SK-N-SH treated with all-trans-retinoic acid at 6 μM for 48 hours (cell line): Measurements from ENCODE around the gene IP6K3.

Experiments
- ATAC-seq: fragments of 200-7000 bp; cut with Tn5 transposase; 3 replicates; pipeline ENCODE4 v1.9.1; 2020; ENCODE audit warnings: mild to moderate bottlenecking, moderate library complexity
- ARNTL ChIP-seq: fragments of 450-650 bp; formaldehyde crosslinking; IDR thresholded peaks from 2 replicates; pipeline ENCODE4 v1.5.0; 2020; ENCODE audit warnings: low read depth, mild to moderate bottlenecking, moderate library complexity, borderline replicate concordance
- BACH2 ChIP-seq: fragments of 250-450 bp; sonication (Bioruptor Pico); IDR thresholded peaks from 2 replicates; pipeline ENCODE4 v1.9.0; 2021; ENCODE audit warnings: mild to moderate bottlenecking, borderline replicate concordance
- CSDC2 ChIP-seq: fragments of 250-450 bp; sonication (Bioruptor Pico); IDR thresholded peaks from 2 replicates; pipeline ENCODE4 v1.5.0; 2020; ENCODE audit warnings: mild to moderate bottlenecking, moderate library complexity
- ESRRG ChIP-seq: fragments of 250-450 bp; sonication (Bioruptor Pico); IDR thresholded peaks from 2 replicates; pipeline ENCODE4 v1.6.1; 2021; ENCODE audit warnings: mild to moderate bottlenecking
- GLIS3 ChIP-seq: fragments of 250-450 bp; sonication (Bioruptor Pico); IDR thresholded peaks from 2 replicates; pipeline ENCODE4 v1.5.0; 2020; ENCODE audit warnings: mild to moderate bottlenecking, moderate library complexity
- ISL1 ChIP-seq: fragments of 250-450 bp; sonication (Bioruptor Pico); IDR thresholded peaks from 2 replicates; pipeline ENCODE4 v2.1.2; 2022; ENCODE audit warnings: mild to moderate bottlenecking, moderate library complexity
- OSR1 ChIP-seq: fragments of 250-450 bp; sonication (Bioruptor Pico); IDR thresholded peaks from 2 replicates; pipeline ENCODE4 v1.8.0; 2022; ENCODE audit warnings: moderate library complexity, mild to moderate bottlenecking, inconsistent platforms
- PATZ1 ChIP-seq: fragments of 250-450 bp; sonication (Bioruptor Pico); IDR thresholded peaks from 2 replicates; pipeline ENCODE4 v1.8.0; 2020; ENCODE audit warnings: mild to moderate bottlenecking, moderate library complexity, borderline replicate concordance
- PPARA ChIP-seq: fragments of 250-450 bp; sonication (Bioruptor Pico); IDR thresholded peaks from 2 replicates; pipeline ENCODE4 v1.5.0; 2020; ENCODE audit warnings: mild to moderate bottlenecking, borderline replicate concordance
- RARB ChIP-seq: fragments of 250-450 bp; sonication (Bioruptor Pico); IDR thresholded peaks from 2 replicates; pipeline ENCODE4 v1.8.0; 2021; ENCODE audit warnings: mild to moderate bottlenecking, moderate library complexity
- SNAI2 ChIP-seq: fragments of 250-450 bp; sonication (Bioruptor Pico); IDR thresholded peaks from 2 replicates; pipeline ENCODE4 v1.5.0; 2020; ENCODE audit warnings: mild to moderate bottlenecking, moderate library complexity
- TCF4 ChIP-seq: fragments of 250-450 bp; sonication (Bioruptor Pico); IDR thresholded peaks from 2 replicates; pipeline ENCODE4 v1.8.0; 2021; ENCODE audit warnings: mild to moderate bottlenecking, moderate library complexity, borderline replicate concordance
- TOX ChIP-seq: fragments of 250-450 bp; sonication (Bioruptor Pico); IDR thresholded peaks from 2 replicates; pipeline ENCODE4 v1.8.0; 2021; ENCODE audit warnings: mild to moderate bottlenecking, moderate library complexity, borderline replicate concordance
- TSHZ2 ChIP-seq: fragments of 250-450 bp; sonication (Bioruptor Pico); IDR thresholded peaks from 2 replicates; pipeline ENCODE4 v1.5.0; 2020; ENCODE audit warnings: mild to moderate bottlenecking, moderate library complexity
- ZC3H10 ChIP-seq: fragments of 250-450 bp; sonication (Bioruptor Pico); IDR thresholded peaks from 2 replicates; pipeline ENCODE4 v1.5.1; 2021; ENCODE audit warnings: mild to moderate bottlenecking, moderate library complexity
- ZFP3 ChIP-seq: fragments of 250-450 bp; sonication (Bioruptor Pico); IDR thresholded peaks from 2 replicates; pipeline ENCODE4 v1.5.0; 2020; ENCODE audit warnings: mild to moderate bottlenecking, moderate library complexity
- ZFP30 ChIP-seq: fragments of 450-650 bp; formaldehyde crosslinking; IDR thresholded peaks from 2 replicates; pipeline ENCODE4 v1.5.0; 2022; ENCODE audit warnings: mild to moderate bottlenecking, moderate library complexity
- ZNF565 ChIP-seq: fragments of 450-650 bp; formaldehyde crosslinking; conservative IDR thresholded peaks from 2 replicates; pipeline ENCODE4 v1.5.0; 2020; ENCODE audit warnings: low read depth, mild to moderate bottlenecking, moderate library complexity
- ZNF70 ChIP-seq: fragments of 450-650 bp; formaldehyde crosslinking; IDR thresholded peaks from 2 replicates; pipeline ENCODE4 v1.5.0; 2020; ENCODE audit warnings: mild to moderate bottlenecking, moderate library complexity
- ZNF8 ChIP-seq: fragments of 450-650 bp; formaldehyde crosslinking; IDR thresholded peaks from 2 replicates; pipeline ENCODE4 v1.5.0; 2020; ENCODE audit warnings: mild to moderate bottlenecking, moderate library complexity
- TF ChIP-seq, protein P1 (sequence below): fragments of 250-450 bp; sonication (Bioruptor Pico); IDR thresholded peaks from 2 replicates; pipeline ENCODE4 v1.5.1; 2020; ENCODE audit warnings: low read depth, mild to moderate bottlenecking, moderate library complexity
- TF ChIP-seq, protein P2 (sequence below): fragments of 250-450 bp; sonication (Bioruptor Pico); IDR thresholded peaks from 2 replicates; pipeline ENCODE4 v1.8.0; 2021; ENCODE audit warnings: low read depth, mild to moderate bottlenecking, moderate library complexity, borderline replicate concordance

IP6K3 gene

GRCh38 chr6:33696548-33697518 is 49.9 kb downstream of the IP6K3 start:
- ATAC-seq, result peak; percentile 53

GRCh38 chr6:33696076-33696475 is 50.6 kb downstream of the IP6K3 start:
- TF ChIP-seq SNAI2, result no peak
- TF ChIP-seq, protein P1, sequence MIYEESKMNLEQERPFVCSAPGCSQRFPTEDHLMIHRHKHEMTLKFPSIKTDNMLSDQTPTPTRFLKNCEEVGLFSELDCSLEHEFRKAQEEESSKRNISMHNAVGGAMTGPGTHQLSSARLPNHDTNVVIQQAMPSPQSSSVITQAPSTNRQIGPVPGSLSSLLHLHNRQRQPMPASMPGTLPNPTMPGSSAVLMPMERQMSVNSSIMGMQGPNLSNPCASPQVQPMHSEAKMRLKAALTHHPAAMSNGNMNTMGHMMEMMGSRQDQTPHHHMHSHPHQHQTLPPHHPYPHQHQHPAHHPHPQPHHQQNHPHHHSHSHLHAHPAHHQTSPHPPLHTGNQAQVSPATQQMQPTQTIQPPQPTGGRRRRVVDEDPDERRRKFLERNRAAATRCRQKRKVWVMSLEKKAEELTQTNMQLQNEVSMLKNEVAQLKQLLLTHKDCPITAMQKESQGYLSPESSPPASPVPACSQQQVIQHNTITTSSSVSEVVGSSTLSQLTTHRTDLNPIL, result no peak
- TF ChIP-seq PPARA (CRISPR knock-in tag), result no peak
- TF ChIP-seq OSR1 (CRISPR knock-in tag), result no peak
- TF ChIP-seq TOX, result no peak
- no peak for TF ChIP-seq TCF4 (CRISPR knock-in tag)
- TF ChIP-seq ZNF70 (CRISPR knock-in tag), result no peak
- no peak for TF ChIP-seq ESRRG (CRISPR knock-in tag)
- TF ChIP-seq, protein P2, sequence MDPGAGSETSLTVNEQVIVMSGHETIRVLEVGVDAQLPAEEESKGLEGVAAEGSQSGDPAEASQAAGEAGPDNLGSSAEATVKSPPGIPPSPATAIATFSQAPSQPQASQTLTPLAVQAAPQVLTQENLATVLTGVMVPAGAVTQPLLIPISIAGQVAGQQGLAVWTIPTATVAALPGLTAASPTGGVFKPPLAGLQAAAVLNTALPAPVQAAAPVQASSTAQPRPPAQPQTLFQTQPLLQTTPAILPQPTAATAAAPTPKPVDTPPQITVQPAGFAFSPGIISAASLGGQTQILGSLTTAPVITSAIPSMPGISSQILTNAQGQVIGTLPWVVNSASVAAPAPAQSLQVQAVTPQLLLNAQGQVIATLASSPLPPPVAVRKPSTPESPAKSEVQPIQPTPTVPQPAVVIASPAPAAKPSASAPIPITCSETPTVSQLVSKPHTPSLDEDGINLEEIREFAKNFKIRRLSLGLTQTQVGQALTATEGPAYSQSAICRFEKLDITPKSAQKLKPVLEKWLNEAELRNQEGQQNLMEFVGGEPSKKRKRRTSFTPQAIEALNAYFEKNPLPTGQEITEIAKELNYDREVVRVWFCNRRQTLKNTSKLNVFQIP (CRISPR knock-in tag), result no peak
- no peak for TF ChIP-seq GLIS3
- TF ChIP-seq CSDC2 (CRISPR knock-in tag), result no peak
- no peak for TF ChIP-seq ZFP3 (CRISPR knock-in tag)
- TF ChIP-seq ARNTL (CRISPR knock-in tag), result no peak
- no peak for TF ChIP-seq ZFP30
- no peak for TF ChIP-seq ZC3H10 (CRISPR knock-in tag)
- TF ChIP-seq ZNF8 (CRISPR knock-in tag), result no peak
- TF ChIP-seq ISL1, result no peak
- no peak for TF ChIP-seq RARB (CRISPR knock-in tag)
- no peak for TF ChIP-seq PATZ1 (CRISPR knock-in tag)
- no peak for TF ChIP-seq BACH2 (CRISPR knock-in tag)
- ATAC-seq, result no peak

More at GRCh38 chr6:33696548-33697518, 49.9 kb downstream of the IP6K3 start:
- TF ChIP-seq ZNF8 (CRISPR knock-in tag) (no peak), SNAI2 (no peak), OSR1 (CRISPR knock-in tag) (no peak), ZC3H10 (CRISPR knock-in tag) (no peak), TSHZ2 (CRISPR knock-in tag) (no peak), ZNF565 (CRISPR knock-in tag) (no peak), ISL1 (no peak), GLIS3 (no peak)
- TF ChIP-seq, protein P1, result no peak
- TF ChIP-seq, protein P2 (CRISPR knock-in tag), result no peak
